Measurements from ENCODE around the gene BHMT. TPM values are rescaled to one million over a fixed set of nuclear protein-coding genes. Genes with fewer than 3 reads are reported as not detected.
A peak's percentile ranks its signal among the peaks of the same experiment; 100 is the strongest.

BHMT gene
- total and polyA plus RNA-seq, 9 of the 15 experiments (the other 6 are each of a cell fraction or from before 2014, with no cell fraction given) = not detected

GRCh38 chr5:79133121-79133656 is 21.6 kb downstream of the BHMT start (continued):
- no peak for TF ChIP-seq ZHX1 (conservative IDR thresholded peaks at IDR 0.05; ENCODE audit: low read length)
- no peak for TF ChIP-seq ZNF134 (CRISPR knock-in tag; conservative IDR thresholded peaks at IDR 0.05)
- TF ChIP-seq ZBTB43 (CRISPR knock-in tag; IDR thresholded peaks at IDR 0.05) = no peak
- peak; percentile 57 to 70 for TF ChIP-seq RAD21 (CRISPR knock-in tag; conservative IDR thresholded peaks at IDR 0.05 in 1 of 2, IDR thresholded peaks at IDR 0.05 in 1 of 2)
- TF ChIP-seq ZC3H11A (IDR thresholded peaks at IDR 0.05; ENCODE audit: low read depth, low read length) = no peak
- TF ChIP-seq CTCF (IDR thresholded peaks at IDR 0.05 in 2 of 3, conservative IDR thresholded peaks at IDR 0.05 in 1 of 3; ENCODE audit: insufficient read depth in 2 of 3, low read depth in 1 of 3, low read length in 3 of 3) = peak in 2 of 3 experiments; percentile 40 to 71; a peak in 3 of 6 replicates
- 0 out of 2 replicates have a peak, but pooled peaks have one; percentile 36 for TF ChIP-seq BRD4 (IDR thresholded peaks at IDR 0.05)
